ENCODE measurements around the gene EVA1B.

DNA sequence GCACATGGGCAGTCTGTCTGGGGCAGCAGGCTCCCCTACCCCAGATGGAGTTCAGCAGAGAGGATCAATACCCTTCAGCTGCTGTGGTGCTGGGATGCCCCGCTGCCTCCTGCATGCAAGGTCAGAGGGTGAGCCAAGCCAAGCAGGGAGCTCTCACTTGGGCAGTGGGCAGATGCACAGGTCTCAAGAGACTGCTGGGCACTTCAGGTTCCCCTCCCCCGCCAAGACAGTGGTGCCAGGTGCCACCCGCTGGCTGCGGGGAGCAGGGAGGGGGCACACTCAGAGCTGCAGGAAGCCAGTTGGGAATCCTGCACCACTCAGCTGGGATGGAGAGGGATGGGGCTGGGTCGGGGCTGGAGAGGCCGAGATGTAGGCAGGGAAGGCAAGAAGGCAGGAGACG lies 15.8 kb upstream of the EVA1B start:
- TF ChIP-seq, protein P1, sequence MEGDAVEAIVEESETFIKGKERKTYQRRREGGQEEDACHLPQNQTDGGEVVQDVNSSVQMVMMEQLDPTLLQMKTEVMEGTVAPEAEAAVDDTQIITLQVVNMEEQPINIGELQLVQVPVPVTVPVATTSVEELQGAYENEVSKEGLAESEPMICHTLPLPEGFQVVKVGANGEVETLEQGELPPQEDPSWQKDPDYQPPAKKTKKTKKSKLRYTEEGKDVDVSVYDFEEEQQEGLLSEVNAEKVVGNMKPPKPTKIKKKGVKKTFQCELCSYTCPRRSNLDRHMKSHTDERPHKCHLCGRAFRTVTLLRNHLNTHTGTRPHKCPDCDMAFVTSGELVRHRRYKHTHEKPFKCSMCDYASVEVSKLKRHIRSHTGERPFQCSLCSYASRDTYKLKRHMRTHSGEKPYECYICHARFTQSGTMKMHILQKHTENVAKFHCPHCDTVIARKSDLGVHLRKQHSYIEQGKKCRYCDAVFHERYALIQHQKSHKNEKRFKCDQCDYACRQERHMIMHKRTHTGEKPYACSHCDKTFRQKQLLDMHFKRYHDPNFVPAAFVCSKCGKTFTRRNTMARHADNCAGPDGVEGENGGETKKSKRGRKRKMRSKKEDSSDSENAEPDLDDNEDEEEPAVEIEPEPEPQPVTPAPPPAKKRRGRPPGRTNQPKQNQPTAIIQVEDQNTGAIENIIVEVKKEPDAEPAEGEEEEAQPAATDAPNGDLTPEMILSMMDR (IDR thresholded peaks at IDR 0.05): no peak
- no peak for TF ChIP-seq POLR2A (IDR thresholded peaks at IDR 0.05)
